ENCODE results near the gene DNAAF8. TPM values are rescaled to one million over a fixed set of nuclear protein-coding genes. Genes with fewer than 3 reads are reported as not detected.
"Not testable (repeated sequence)": the region's sequence is repeated elsewhere in the genome, so short reads cannot be mapped to it uniquely, and the experiment has no call there.

The DNAAF8 gene
- total RNA-seq, 4 donors from 2014 or later: 0.21 to 15.3 (median 0.74) TPM

DNA sequence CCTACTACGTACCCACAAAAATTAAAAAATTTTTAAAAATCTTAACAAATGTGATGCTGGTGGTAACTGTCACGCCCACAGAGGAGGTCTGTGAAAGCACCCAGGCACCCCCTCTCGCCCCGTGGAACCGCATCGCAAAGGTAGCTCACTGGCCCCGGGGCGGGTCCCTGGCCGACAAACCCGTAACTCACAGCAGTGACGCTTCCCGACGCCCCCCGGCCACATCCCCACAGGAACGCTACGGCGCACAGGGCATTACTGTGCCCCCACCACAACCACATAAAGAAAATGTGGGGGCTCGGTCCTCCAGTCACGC, 632 bp upstream of the DNAAF8 start:
- WGBS, 2 donors: 0 to 2% methylated on average over 16 to 19 of the region's 19 CpGs
- Histone ChIP-seq H3K27me3 (no peaks in the 10 kb centered on the region), H3K36me3 (peaks cover 0 to 28% (median 0%) of the 10 kb centered on the region in 3 donors), H3K9me3 (no peaks in the 10 kb centered on the region), H3K27ac (peak overlapping the region in 3 of 4 donors; percentile 63 to 85 (median 71)), H3K4me3 (peak overlapping the region; percentile 81 to 99 (median 93)), H3K4me1 (peaks cover 0 to 18% (median 7%) of the 10 kb centered on the region in 4 donors)
- no peak for TF ChIP-seq POLR2A (IDR thresholded peaks at IDR 0.05)
- DNase-seq (ENCODE audit: low spot score in 2 of 2): no peak

DNA sequence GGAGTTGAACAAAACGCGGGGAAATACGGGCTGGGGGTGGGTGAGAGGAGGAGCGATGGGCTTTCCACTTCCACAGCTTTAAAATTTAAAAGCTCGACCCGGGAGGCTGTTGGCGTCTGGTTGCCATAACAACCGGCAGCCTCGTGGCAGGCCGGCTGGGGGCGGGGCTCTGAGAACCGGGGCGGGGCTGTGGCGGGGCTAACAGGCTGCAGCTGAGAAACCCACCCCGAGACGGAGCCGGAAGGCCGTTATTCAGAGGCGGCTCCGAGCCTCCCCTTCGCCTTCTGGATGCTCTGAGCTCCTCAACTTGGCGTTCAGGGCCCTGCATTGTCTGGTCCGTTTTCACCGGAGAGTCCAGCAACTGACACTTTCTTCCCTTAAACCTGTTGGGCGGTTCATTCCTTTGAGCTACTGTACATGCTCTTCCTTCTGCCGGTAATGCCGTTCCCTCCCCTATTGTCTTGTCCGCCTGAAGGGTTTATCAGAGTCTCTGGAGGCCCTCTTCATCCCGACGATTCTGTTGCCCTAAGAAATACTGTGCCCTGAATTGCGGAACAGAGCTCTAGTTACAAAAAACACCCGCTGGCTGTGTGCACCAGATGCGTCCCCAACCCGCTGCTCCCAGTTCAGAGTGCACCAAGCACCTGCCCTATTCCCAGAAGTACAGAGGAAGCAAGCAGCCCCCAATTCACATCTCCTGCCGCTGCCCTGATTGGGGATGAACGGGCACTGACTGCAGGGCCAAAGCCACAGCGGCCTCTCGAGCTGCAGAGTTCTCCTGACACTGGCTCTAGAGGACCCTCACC, 596 bp downstream of the DNAAF8 start:
- no peaks in the 10 kb centered on the region for H3K27me3 ChIP-seq
- no peak for TF ChIP-seq POLR2A (IDR thresholded peaks at IDR 0.05)
- TF ChIP-seq CTCF (IDR thresholded peaks at IDR 0.05): peak in 1 of 5 experiments; percentile 2
- TF ChIP-seq EP300 (IDR thresholded peaks at IDR 0.05): no peak
- peak overlapping the region in 3 of 4 donors; percentile 71 to 94 (median 85) for H3K27ac ChIP-seq
- H3K4me3 ChIP-seq: peak overlapping the region; percentile 81 to 99 (median 93)
- peak; percentile 79 to 88 for DNase-seq (ENCODE audit: low spot score in 2 of 2)
- H3K36me3 ChIP-seq: peaks cover 0 to 15% (median 0%) of the 10 kb centered on the region in 3 donors
- H3K4me1 ChIP-seq: peaks cover 0 to 18% (median 7%) of the 10 kb centered on the region in 4 donors
- H3K9me3 ChIP-seq: no peaks in the 10 kb centered on the region
- 1 to 7% methylated on average over 33 to 38 of the region's 38 CpGs for WGBS, 2 donors

GRCh38 chr16:4736546-4736945, 2.2 kb downstream of the DNAAF8 start:
- Histone ChIP-seq H3K4me1 (peaks cover 0 to 18% (median 7%) of the 10 kb centered on the region in 4 donors), H3K36me3 (peaks cover 0 to 1% (median 0%) of the 10 kb centered on the region in 3 donors), H3K27ac (no peak overlapping the region), H3K4me3 (no peak overlapping the region), H3K9me3 (no peaks in the 10 kb centered on the region), H3K27me3 (no peaks in the 10 kb centered on the region)
- WGBS, 2 donors: 86 to 89% methylated on average over 4 of the region's 4 CpGs
- TF ChIP-seq CTCF (IDR thresholded peaks at IDR 0.05) (no peak), EP300 (IDR thresholded peaks at IDR 0.05) (no peak)
- no peak for DNase-seq (ENCODE audit: low spot score in 2 of 2)

GRCh38 chr16:4737545-4737944, 3.2 kb downstream of the DNAAF8 start:
- Histone ChIP-seq H3K27me3 (no peaks in the 10 kb centered on the region), H3K9me3 (no peaks in the 10 kb centered on the region), H3K36me3 (no peaks in the 10 kb centered on the region), H3K27ac (no peak overlapping the region), H3K4me3 (no peak overlapping the region), H3K4me1 (peaks cover 0 to 18% (median 7%) of the 10 kb centered on the region in 4 donors)
- WGBS, 2 donors: 68 to 72% methylated on average over 15 of the region's 15 CpGs
- no peak for DNase-seq (ENCODE audit: low spot score in 2 of 2)
- TF ChIP-seq CTCF (IDR thresholded peaks at IDR 0.05): no peak
- no peak for TF ChIP-seq POLR2A (IDR thresholded peaks at IDR 0.05)
- no peak for TF ChIP-seq EP300 (IDR thresholded peaks at IDR 0.05)

GRCh38 chr16:4738370-4738769, 4.0 kb downstream of the DNAAF8 start:
- DNase-seq (ENCODE audit: low spot score in 2 of 2); H3K36me3 ChIP-seq; H3K27ac ChIP-seq; H3K27me3 ChIP-seq; H3K4me3 ChIP-seq; H3K9me3 ChIP-seq: not testable (repeated sequence)
- H3K4me1 ChIP-seq: peaks cover 0 to 17% (median 9%) of the 10 kb centered on the region in 4 donors
- 70 to 83% methylated on average over 5 of the region's 5 CpGs for WGBS, 2 donors

- Histone ChIP-seq H3K27me3 (no peaks in the 10 kb centered on the region), H3K4me1 (peaks cover 0 to 22% (median 8%) of the 10 kb centered on the region in 4 donors), H3K36me3 (peaks cover 0 to 1% (median 0%) of the 10 kb centered on the region in 3 donors), H3K27ac (no peak overlapping the region), H3K4me3 (peak overlapping the region in 1 of 4 donors; percentile 21), H3K9me3 (no peaks in the 10 kb centered on the region)
- whole genome bisulfite sequencing, 2 donors: 28 to 46% methylated on average over 13 to 14 of the region's 14 CpGs
- DNase-seq (ENCODE audit: low spot score in 2 of 2): no peak
- TF ChIP-seq POLR2A (IDR thresholded peaks at IDR 0.05) (no peak), CTCF (IDR thresholded peaks at IDR 0.05) (no peak), EP300 (IDR thresholded peaks at IDR 0.05) (no peak)
These were observed 9.0 kb downstream of the DNAAF8 start for GRCh38 chr16:4743226-4743878.

Data from tibial nerve (tissue), 4 donors.